OCI-LY1 (cell line): ENCODE results near the gene TNNT1.
"Not testable (repeated sequence)": the region's sequence is repeated elsewhere in the genome, so short reads cannot be mapped to it uniquely, and the experiment has no call there.

Experiments
- H2AFZ ChIP-seq: fragments of 200-600 bp; sonication (generic), shearing (Covaris generic); 2 replicates; pipeline ENCODE4 v1.6.0; 2014; ENCODE audit warnings: antibody characterized with exemption, mild to moderate bottlenecking, low read length
- H3F3A ChIP-seq: fragments of 200-600 bp; sonication (generic), shearing (Covaris generic); 2 replicates; pipeline ENCODE4 v1.6.0; 2014; ENCODE audit warnings: mild to moderate bottlenecking, antibody characterized with exemption, low read length, moderate library complexity; ENCODE audit not compliant: insufficient read depth
- H3K27ac ChIP-seq: fragments of 200-600 bp; sonication (generic); 2 replicates; pipeline ENCODE4 v1.5.1; 2014; ENCODE audit warnings: low read length, mixed run types, mild to moderate bottlenecking, low read depth; ENCODE audit not compliant: poor library complexity, severe bottlenecking
- H3K27me3 ChIP-seq: fragments of 200-600 bp; sonication (generic); 2 replicates; pipeline ENCODE4 v1.6.0; 2014; ENCODE audit warnings: antibody characterized with exemption, mild to moderate bottlenecking, low read length, moderate library complexity; ENCODE audit not compliant: insufficient read depth
- H3K36me3 ChIP-seq: fragments of 200-600 bp; sonication (generic); 2 replicates; pipeline ENCODE4 v1.6.1; 2014; ENCODE audit warnings: mild to moderate bottlenecking, antibody characterized with exemption, low read length, moderate library complexity, mixed read lengths; ENCODE audit not compliant: insufficient read depth
- H3K4me1 ChIP-seq: fragments of 200-600 bp; sonication (generic); 2 replicates; pipeline ENCODE4 v1.5.1; 2014; ENCODE audit warnings: mild to moderate bottlenecking, low read length, moderate library complexity; ENCODE audit not compliant: insufficient read depth, severe bottlenecking
- H3K4me2 ChIP-seq: fragments of 200-600 bp; sonication (generic), shearing (Covaris generic); 2 replicates; pipeline ENCODE4 v1.6.1; 2014; ENCODE audit warnings: low read length
- H3K4me3 ChIP-seq: fragments of 200-600 bp; sonication (generic); 2 replicates; pipeline ENCODE4 v1.5.1; 2014; ENCODE audit warnings: low read length, low read depth, mild to moderate bottlenecking, mixed read lengths; ENCODE audit not compliant: poor library complexity, severe bottlenecking
- H3K79me2 ChIP-seq: fragments of 200-600 bp; shearing (Covaris generic); 2 replicates; pipeline ENCODE4 v1.6.1; 2016; ENCODE audit warnings: mixed run types, low read length, mixed read lengths; ENCODE audit not compliant: insufficient read depth
- H3K9ac ChIP-seq: fragments of 200-600 bp; sonication (generic), shearing (Covaris generic); 2 replicates; pipeline ENCODE4 v1.6.1; 2014; ENCODE audit warnings: mild to moderate bottlenecking, low read length, mixed read lengths
- H3K9me2 ChIP-seq: fragments of 200-600 bp; sonication (generic), shearing (Covaris generic); 2 replicates; pipeline ENCODE4 v1.6.1; 2014; ENCODE audit warnings: low read depth, mild to moderate bottlenecking, low read length, mixed read lengths
- H3K9me3 ChIP-seq: fragments of 200-600 bp; shearing (Covaris generic); 2 replicates; pipeline ENCODE4 v1.6.1; 2014; ENCODE audit warnings: low read length, mixed read lengths
- H4K20me1 ChIP-seq: fragments of 200-600 bp; sonication (generic), shearing (Covaris generic); 2 replicates; pipeline ENCODE4 v1.6.0; 2016; ENCODE audit warnings: mild to moderate bottlenecking, low read length; ENCODE audit not compliant: insufficient read depth
- CTCF ChIP-seq: fragments of 200-600 bp; sonication (generic), shearing (Covaris generic); IDR thresholded peaks from 2 replicates; pipeline ENCODE4 v1.5.1; 2017; ENCODE audit warnings: mild to moderate bottlenecking, antibody characterized with exemption, low read length, moderate library complexity, mixed read lengths
- EZH2 ChIP-seq: fragments of 200-600 bp; sonication (generic), shearing (Covaris generic); IDR thresholded peaks from 2 replicates; pipeline ENCODE4 v1.8.0; 2017; ENCODE audit warnings: borderline replicate concordance, mixed run types, mild to moderate bottlenecking, antibody characterized with exemption, low read length, moderate library complexity, mixed read lengths

TNNT1 gene

DNA sequence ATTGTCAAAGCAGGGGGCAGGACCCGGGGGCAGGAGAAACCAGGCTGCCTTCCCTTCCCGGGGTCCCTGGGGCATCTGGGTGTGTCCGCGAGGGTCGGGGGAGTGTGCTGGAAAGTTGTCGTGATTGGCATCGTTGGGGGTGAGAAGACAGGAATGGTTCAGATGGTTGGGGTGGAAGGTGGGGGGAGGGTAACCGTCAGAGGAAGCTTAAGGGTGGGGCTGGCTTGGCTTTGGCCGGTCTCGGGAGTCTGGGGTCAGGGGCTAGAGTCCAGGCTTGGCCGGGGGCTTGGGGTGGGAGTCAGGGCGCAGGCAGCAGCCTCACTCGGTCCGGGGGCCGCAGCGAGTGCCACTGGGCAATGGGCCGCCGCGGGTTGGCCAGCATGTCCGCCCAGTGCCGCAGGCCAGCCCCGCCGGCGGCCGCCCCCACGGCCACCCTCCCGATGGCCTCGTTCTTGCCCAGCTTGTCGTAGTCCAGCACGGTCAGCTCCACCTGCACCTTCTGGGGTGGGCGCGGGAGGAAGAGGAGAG, 24.2 kb upstream of the TNNT1 start:
- Histone ChIP-seq H3F3A (no peaks in the 10 kb centered on the region), H3K27me3 (peaks cover 8% of the 10 kb centered on the region; the same call in 1 of the 2 replicates), H3K4me3 (peak overlapping the region; percentile 50), H3K9ac (no peak overlapping the region), H3K4me1 (no peaks in the 10 kb centered on the region), H3K27ac (no peak overlapping the region), H3K36me3 (no peaks in the 10 kb centered on the region), H3K4me2 (peak overlapping the region; percentile 59), H3K9me3 (no peaks in the 10 kb centered on the region), H3K79me2 (no peaks in the 10 kb centered on the region), H2AFZ (no peak overlapping the region), H3K9me2 (no peaks in the 10 kb centered on the region), H4K20me1 (no peaks in the 10 kb centered on the region)
- no peak for TF ChIP-seq EZH2
- TF ChIP-seq CTCF = no peak

- Histone ChIP-seq H3K27ac (no peak overlapping the region), H2AFZ (no peak overlapping the region), H3K9me3 (no peaks in the 10 kb centered on the region), H3K4me2 (no peak overlapping the region), H4K20me1 (no peaks in the 10 kb centered on the region), H3K9ac (no peak overlapping the region), H3K27me3 (peaks cover 8% of the 10 kb centered on the region; the same call in 1 of the 2 replicates), H3K4me3 (no peak overlapping the region), H3F3A (no peaks in the 10 kb centered on the region), H3K4me1 (no peaks in the 10 kb centered on the region), H3K36me3 (no peaks in the 10 kb centered on the region), H3K79me2 (no peaks in the 10 kb centered on the region), H3K9me2 (no peaks in the 10 kb centered on the region)
- no peak for TF ChIP-seq EZH2
- no peak for TF ChIP-seq CTCF
Measured at GRCh38 chr19:55172741-55173140, 23.7 kb upstream of the TNNT1 start.

DNA sequence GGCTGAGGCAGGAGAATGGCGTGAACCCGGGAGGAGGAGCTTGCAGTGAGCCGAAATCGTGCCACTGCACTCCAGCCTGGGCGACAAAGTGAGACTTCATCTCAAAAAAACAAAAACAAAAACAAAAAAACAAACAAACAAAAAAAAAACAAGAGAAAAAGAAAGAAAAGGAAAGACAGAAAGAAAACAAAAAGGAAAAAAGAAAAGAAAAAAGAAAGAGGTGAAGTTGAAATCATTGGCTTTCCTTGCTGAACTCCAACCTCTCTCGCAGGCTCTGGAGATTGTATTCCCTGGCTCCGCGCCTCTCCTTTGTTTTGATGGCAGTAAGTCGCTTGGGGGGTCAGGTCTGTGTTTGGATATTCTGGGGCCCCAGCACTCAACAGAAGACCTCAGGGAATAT, 23.3 kb upstream of the TNNT1 start:
- H3K9me2 ChIP-seq, H3K27me3 ChIP-seq, H4K20me1 ChIP-seq, H2AFZ ChIP-seq, H3K79me2 ChIP-seq, H3K4me2 ChIP-seq, H3K27ac ChIP-seq, H3K4me1 ChIP-seq, H3K36me3 ChIP-seq, H3K9me3 ChIP-seq, H3F3A ChIP-seq, H3K9ac ChIP-seq, H3K4me3 ChIP-seq: not testable (repeated sequence)

- Histone ChIP-seq H3K4me1 (no peaks in the 10 kb centered on the region), H3K36me3 (no peaks in the 10 kb centered on the region), H3K27me3 (peaks cover 8% of the 10 kb centered on the region; the same call in 1 of the 2 replicates), H3K79me2 (no peaks in the 10 kb centered on the region), H3K9ac (no peak overlapping the region), H3K4me3 (no peak overlapping the region), H3K27ac (no peak overlapping the region), H4K20me1 (no peaks in the 10 kb centered on the region), H3K9me3 (no peaks in the 10 kb centered on the region), H3F3A (no peaks in the 10 kb centered on the region), H3K4me2 (no peak overlapping the region), H3K9me2 (no peaks in the 10 kb centered on the region), H2AFZ (no peak overlapping the region)
- TF ChIP-seq EZH2 (no peak), CTCF (no peak)
Measured at GRCh38 chr19:55171440-55171839, 22.4 kb upstream of the TNNT1 start.
